Kidney (tissue), 14 donors: Measurements from ENCODE around the gene EDDM3A. TPM values are rescaled to one million over a fixed set of nuclear protein-coding genes. Genes with fewer than 3 reads are reported as not detected.

Experiments used
- DNase-seq, 5 donors: peaks; one replicate each; pipeline ENCODE4 v3.0.0-alpha.2; 2013 to 2020
- FAIRE-seq: peaks from 2 replicates; lab custom pipeline; 2012; peaks lifted over from hg19 to GRCh38; lab: Jason Lieb, UNC
- H3K27ac ChIP-seq, 2 donors: one replicate each; pipeline ENCODE4 v1.7.0; 2013; ENCODE audit warnings: low read depth in 2 of 2, low read length in 2 of 2, inconsistent platforms in 1 of 2
- H3K27me3 ChIP-seq: one replicate; pipeline ENCODE4 v1.7.1; 2013; ENCODE audit warnings: low read length, inconsistent platforms; ENCODE audit not compliant: control insufficient read depth, insufficient read depth
- H3K36me3 ChIP-seq, 3 donors: one replicate each; pipeline versions ENCODE4 v1.7.0 to v1.7.1; 2013; ENCODE audit warnings: low read length in 3 of 3, control low read depth in 1 of 3, inconsistent platforms in 1 of 3; ENCODE audit not compliant: insufficient read depth in 3 of 3, control insufficient read depth in 2 of 3
- H3K4me1 ChIP-seq, 3 donors: one replicate each; pipeline versions ENCODE4 v1.7.0 to v1.7.1; 2013; ENCODE audit warnings: low read length in 3 of 3, inconsistent platforms in 1 of 3, low read depth in 1 of 3; ENCODE audit not compliant: control insufficient read depth in 2 of 3, insufficient read depth in 2 of 3
- H3K4me3 ChIP-seq, 3 donors: one replicate each; pipeline versions ENCODE4 v1.7.0 to v1.8.1; 2013; ENCODE audit warnings: low read length in 3 of 3, control low read depth in 1 of 3, inconsistent platforms in 1 of 3
- H3K9ac ChIP-seq, 3 donors: one replicate each; pipeline versions ENCODE4 v1.7.0 to v1.7.1; 2013; ENCODE audit warnings: low read length in 3 of 3, control low read depth in 1 of 3, inconsistent platforms in 1 of 3
- H3K9me3 ChIP-seq, 3 donors: one replicate each; pipeline versions ENCODE4 v1.7.0 to v1.7.1; 2013; ENCODE audit warnings: low read length in 3 of 3, control low read depth in 1 of 3, inconsistent platforms in 1 of 3; ENCODE audit not compliant: control insufficient read depth in 2 of 3, insufficient read depth in 1 of 3
- intact Hi-C: fragments of 100-400 bp; cut with DNase I; formaldehyde crosslinking; loops from one replicate; pipeline ENCODE4 v1.11.1; 2022
- polyA plus RNA-seq: library from polyadenylated mRNA; stranded (reverse); fragments of 350-450 nt; fragmentation: Illumina TruSeq; extraction: RNeasy Lipid Tissue Mini Kit (QIAGEN cat#74804); gene quantifications from one replicate; pipeline ENCODE4 v1.2.3, GENCODE V29; 2014; ENCODE audit warnings: low read depth, low replicate concordance; ENCODE audit not compliant: insufficient read depth
- total RNA-seq: library from RNA; stranded (reverse); fragmentation: NEBNext Ultra II Directional; extraction: Animal tissue kit (Norgen Biotek cat#: 25700); gene quantifications from one replicate; pipeline ENCODE4 v1.2.1, GENCODE V29; 2021
- TF ChIP-seq, protein P1 (sequence below): IDR thresholded peaks from 3 replicates; pipeline ENCODE4 v1.5.1; 2012; ENCODE audit warnings: mild to moderate bottlenecking, moderate library complexity, borderline replicate concordance; ENCODE audit not compliant: insufficient read depth; ENCODE audit errors: extremely low read depth
- donor health status: control.
- donor health status: control.
- donor health status: control.
- donor health status: control.
- donor health status: control.
- donor health status: DM: yes; HTN: yes; CAD: no.
- donor health status: Normal renal cell carcinoma (clear cell type).

The EDDM3A gene
- total and polyA plus RNA-seq, 2 donors from 2014 or later = 1.8 TPM; not detected in 1

GRCh38 chr14:20751963-20752562 is 6.4 kb downstream of the EDDM3A start:
- FAIRE-seq = no peak

DNA sequence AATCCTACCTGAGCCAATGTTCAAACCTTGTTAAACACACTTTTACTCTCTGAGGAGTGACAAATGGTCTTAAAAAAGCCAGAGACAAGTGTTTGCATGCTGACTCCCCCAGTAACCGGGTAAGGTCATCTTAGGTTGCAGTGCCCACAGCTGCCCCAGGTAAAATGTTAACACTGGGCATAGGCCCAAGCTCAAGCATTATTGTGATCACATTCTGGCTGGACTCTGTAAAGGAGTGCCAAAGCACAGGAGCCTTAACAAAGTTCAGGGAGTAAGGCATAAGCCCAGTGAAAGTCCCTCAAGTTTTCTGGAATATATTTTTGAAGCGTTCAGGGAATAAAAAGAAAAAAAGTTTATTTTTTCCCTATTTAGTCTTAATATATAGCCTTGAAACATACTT is 8.6 kb downstream of the EDDM3A start:
- DNase-seq (no peak), FAIRE-seq (peak; percentile 45)
- no peaks in the 10 kb centered on the region for H3K27me3 ChIP-seq
- H3K4me1 ChIP-seq = peaks cover 0 to 15% (median 8%) of the 10 kb centered on the region in 3 donors
- no peaks in the 10 kb centered on the region for H3K36me3 ChIP-seq
- H3K9me3 ChIP-seq = peaks cover 0 to 14% (median 0%) of the 10 kb centered on the region in 3 donors
- intact Hi-C loops = no loop called here
- TF ChIP-seq, protein P1, sequence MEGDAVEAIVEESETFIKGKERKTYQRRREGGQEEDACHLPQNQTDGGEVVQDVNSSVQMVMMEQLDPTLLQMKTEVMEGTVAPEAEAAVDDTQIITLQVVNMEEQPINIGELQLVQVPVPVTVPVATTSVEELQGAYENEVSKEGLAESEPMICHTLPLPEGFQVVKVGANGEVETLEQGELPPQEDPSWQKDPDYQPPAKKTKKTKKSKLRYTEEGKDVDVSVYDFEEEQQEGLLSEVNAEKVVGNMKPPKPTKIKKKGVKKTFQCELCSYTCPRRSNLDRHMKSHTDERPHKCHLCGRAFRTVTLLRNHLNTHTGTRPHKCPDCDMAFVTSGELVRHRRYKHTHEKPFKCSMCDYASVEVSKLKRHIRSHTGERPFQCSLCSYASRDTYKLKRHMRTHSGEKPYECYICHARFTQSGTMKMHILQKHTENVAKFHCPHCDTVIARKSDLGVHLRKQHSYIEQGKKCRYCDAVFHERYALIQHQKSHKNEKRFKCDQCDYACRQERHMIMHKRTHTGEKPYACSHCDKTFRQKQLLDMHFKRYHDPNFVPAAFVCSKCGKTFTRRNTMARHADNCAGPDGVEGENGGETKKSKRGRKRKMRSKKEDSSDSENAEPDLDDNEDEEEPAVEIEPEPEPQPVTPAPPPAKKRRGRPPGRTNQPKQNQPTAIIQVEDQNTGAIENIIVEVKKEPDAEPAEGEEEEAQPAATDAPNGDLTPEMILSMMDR = no peak
- H3K9ac ChIP-seq = no peak overlapping the region
- H3K27ac ChIP-seq = peak overlapping the region in 1 of 2 donors; percentile 59
- H3K4me3 ChIP-seq = no peak overlapping the region

More at GRCh38 chr14:20751963-20752562, 6.4 kb downstream of the EDDM3A start:
- intact Hi-C loops = no loop called here
- H3K9ac ChIP-seq = no peak overlapping the region
- TF ChIP-seq, protein P1 = no peak
- H3K27me3 ChIP-seq = no peaks in the 10 kb centered on the region
- H3K9me3 ChIP-seq = peaks cover 0 to 14% (median 0%) of the 10 kb centered on the region in 3 donors
- no peak for DNase-seq
- H3K36me3 ChIP-seq = no peaks in the 10 kb centered on the region
- no peak overlapping the region for H3K27ac ChIP-seq
- peaks cover 0 to 11% (median 8%) of the 10 kb centered on the region in 3 donors for H3K4me1 ChIP-seq
- no peak overlapping the region for H3K4me3 ChIP-seq

- no peak overlapping the region for H3K9ac ChIP-seq
- no peak overlapping the region for H3K4me3 ChIP-seq
- no peak overlapping the region for H3K27ac ChIP-seq
- intact Hi-C loops = no loop called here
- no peaks in the 10 kb centered on the region for H3K36me3 ChIP-seq
- peaks cover 0 to 14% (median 0%) of the 10 kb centered on the region in 3 donors for H3K9me3 ChIP-seq
- FAIRE-seq (no peak), DNase-seq (no peak)
- no peaks in the 10 kb centered on the region for H3K27me3 ChIP-seq
- TF ChIP-seq, protein P1 = no peak
- peaks cover 0 to 15% (median 8%) of the 10 kb centered on the region in 3 donors for H3K4me1 ChIP-seq
These were observed 9.3 kb downstream of the EDDM3A start for GRCh38 chr14:20755037-20755436.
